ENCODE measurements around the gene CFAP74. TPM values are rescaled to one million over a fixed set of nuclear protein-coding genes. Genes with fewer than 3 reads are reported as not detected.

The CFAP74 gene
- total and polyA plus RNA-seq, 12 donors: 0.03 TPM; not detected in 11

DNA sequence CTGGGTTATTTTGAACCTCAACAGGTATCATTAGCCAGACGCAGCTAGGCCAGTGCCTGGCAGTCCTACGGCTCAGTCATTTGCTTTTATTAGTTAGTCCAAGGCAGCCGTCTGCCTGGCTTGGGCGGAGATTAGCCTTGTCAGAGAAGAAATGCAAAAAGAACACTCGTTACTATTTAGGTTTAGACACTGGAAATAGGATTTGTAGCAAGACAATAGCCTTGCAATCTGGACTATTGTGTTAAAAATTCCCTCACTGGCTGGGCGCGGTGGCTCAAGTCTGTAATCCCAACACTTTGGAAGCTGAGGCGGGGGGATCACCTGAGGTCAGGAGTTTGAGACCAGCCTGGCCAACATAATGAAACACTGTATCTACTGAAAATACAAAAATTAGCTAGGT lies 35.7 kb upstream of the CFAP74 start:
- intact Hi-C loops (cut with DNase I): no loop called here
- no peak for ATAC-seq

GRCh38 chr1:2038229-2038628 lies 34.6 kb upstream of the CFAP74 start:
- Histone ChIP-seq H3K27me3 (peaks cover 0 to 2% (median 0%) of the 10 kb centered on the region in 7 donors), H3K9me3 (peaks cover 0 to 9% (median 0%) of the 10 kb centered on the region in 11 donors), H3K36me3 (no peaks in the 10 kb centered on the region), H3K27ac (no peak overlapping the region), H3K4me3 (no peak overlapping the region), H3K4me1 (peaks cover 0 to under 1% (median 0%) of the 10 kb centered on the region in 9 donors)
- intact Hi-C loops (cut with DNase I): no loop called here
- 92 to 93% methylated on average over 8 of the region's 8 CpGs for WGBS, 2 donors
- TF ChIP-seq CTCF (IDR thresholded peaks at IDR 0.05): no peak
- ATAC-seq (no peak), DNase-seq (no peak)

More for the DNA sequence above, 35.7 kb upstream of the CFAP74 start:
- no peak overlapping the region for H3K27ac ChIP-seq
- H3K36me3 ChIP-seq: no peaks in the 10 kb centered on the region
- no peak for TF ChIP-seq CTCF (IDR thresholded peaks at IDR 0.05)
- peaks cover 0 to under 1% (median 0%) of the 10 kb centered on the region in 9 donors for H3K4me1 ChIP-seq
- WGBS, 2 donors: 82 to 83% methylated on average over 8 of the region's 8 CpGs
- H3K27me3 ChIP-seq: peaks cover 0 to 3% (median 0%) of the 10 kb centered on the region in 7 donors
- DNase-seq: no peak
- H3K9me3 ChIP-seq: peaks cover 0 to 9% (median 0%) of the 10 kb centered on the region in 11 donors
- H3K4me3 ChIP-seq: no peak overlapping the region

- H3K27me3 ChIP-seq: no peaks in the 10 kb centered on the region
- DNase-seq (no peak), ATAC-seq (no peak)
- TF ChIP-seq CTCF (IDR thresholded peaks at IDR 0.05): no peak
- peaks cover 0 to 7% (median 0%) of the 10 kb centered on the region in 9 donors for H3K4me1 ChIP-seq
- H3K4me3 ChIP-seq: no peak overlapping the region
- H3K9me3 ChIP-seq: peaks cover 0 to 9% (median 0%) of the 10 kb centered on the region in 11 donors
- intact Hi-C loops (cut with DNase I): no loop called here
- H3K36me3 ChIP-seq: no peaks in the 10 kb centered on the region
- WGBS, 2 donors: 78 to 80% methylated on average over 18 of the region's 18 CpGs
- H3K27ac ChIP-seq: no peak overlapping the region
Observed at GRCh38 chr1:2037314-2037979, 33.9 kb upstream of the CFAP74 start.

- DNase-seq (no peak), ATAC-seq (no peak)
- H3K27me3 ChIP-seq: no peaks in the 10 kb centered on the region
- H3K9me3 ChIP-seq: peaks cover 0 to 9% (median 0%) of the 10 kb centered on the region in 11 donors
- no peak for TF ChIP-seq CTCF (IDR thresholded peaks at IDR 0.05)
- H3K4me1 ChIP-seq: peaks cover 0 to 10% (median 0%) of the 10 kb centered on the region in 9 donors
- H3K36me3 ChIP-seq: no peaks in the 10 kb centered on the region
- H3K27ac ChIP-seq: no peak overlapping the region
- WGBS, 2 donors: 86 to 88% methylated on average over 15 of the region's 15 CpGs
- intact Hi-C loops (cut with DNase I): no loop called here
- no peak overlapping the region for H3K4me3 ChIP-seq
Observed at GRCh38 chr1:2036287-2036686, 32.7 kb upstream of the CFAP74 start.
